Tibial nerve (tissue), 4 donors: ENCODE data around the gene EFNA5.

ENCODE experiments used
- CTCF ChIP-seq, 5 experiments: fragments of 200-600 bp in 3 of 5; fragments of 450-650 bp in 2 of 5; sonication (generic) in 3 of 5; IDR thresholded peaks; one replicate each; pipeline ENCODE4 v1.5.1; 2016 to 2019; ENCODE audit warnings: antibody characterized with exemption in 5 of 5, mild to moderate bottlenecking in 3 of 5, moderate library complexity in 2 of 5
- EP300 ChIP-seq, 2 donors: sonication (generic); formaldehyde crosslinking; IDR thresholded peaks; one replicate each; pipeline ENCODE4 v1.6.1; 2017; ENCODE audit warnings: antibody characterized with exemption in 2 of 2, mild to moderate bottlenecking in 1 of 2

GRCh38 chr5:107398703-107399102 lies 272.0 kb downstream of the EFNA5 start:
- TF ChIP-seq EP300 (IDR thresholded peaks at IDR 0.05), result no peak
- no peak for TF ChIP-seq CTCF (IDR thresholded peaks at IDR 0.05)
